Esophagus muscularis mucosa (tissue), 4 donors: ENCODE measurements around the gene RNF167. TPM values are rescaled to one million over a fixed set of nuclear protein-coding genes. Genes with fewer than 3 reads are reported as not detected.

Source experiments
- DNase-seq: peaks from one replicate; pipeline ENCODE4 v3.0.0-alpha.2; 2017; ENCODE audit errors: extremely low spot score
- H3K27ac ChIP-seq, 4 donors: fragments of 200-600 bp; sonication (generic); replicated peaks in 1 of 4; 1 replicate in 3 of 4; 2 replicates in 1 of 4; pipeline ENCODE4 v1.5.1; 2016 to 2019; ENCODE audit warnings: mild to moderate bottlenecking in 1 of 4
- H3K27me3 ChIP-seq, 4 donors: fragments of 200-600 bp; sonication (generic); one replicate each; pipeline versions ENCODE4 v1.5.1 to v1.6.0; 2016 to 2019
- H3K36me3 ChIP-seq, 4 donors: fragments of 200-600 bp; sonication (generic); one replicate each; pipeline ENCODE4 v1.5.1; 2016 to 2019
- H3K4me1 ChIP-seq, 4 donors: fragments of 200-600 bp; sonication (generic); one replicate each; pipeline ENCODE4 v1.5.1; 2016 to 2019
- H3K4me3 ChIP-seq, 4 donors: fragments of 200-600 bp; sonication (generic); 1 replicate in 2 of 4; 2 replicates in 2 of 4; pipeline ENCODE4 v1.5.1; 2016 to 2019; ENCODE audit warnings: mild to moderate bottlenecking in 4 of 4, moderate library complexity in 1 of 4
- H3K9me3 ChIP-seq, 4 donors: fragments of 200-600 bp; sonication (generic); 1 replicate in 3 of 4; 2 replicates in 1 of 4; pipeline ENCODE4 v1.5.1; 2016 to 2019
- EP300 ChIP-seq: sonication (generic); formaldehyde crosslinking; IDR thresholded peaks from one replicate; pipeline ENCODE4 v1.6.1; 2017; ENCODE audit warnings: antibody characterized with exemption
- POLR2A ChIP-seq: fragments of 450-650 bp; IDR thresholded peaks from one replicate; pipeline ENCODE4 v1.6.1; 2017; ENCODE audit warnings: antibody characterized with exemption, moderate library complexity, mild to moderate bottlenecking, low read depth
- POLR2AphosphoS5 ChIP-seq, 2 donors: sonication (generic); formaldehyde crosslinking; IDR thresholded peaks; one replicate each; pipeline ENCODE4 v1.6.1; 2017; ENCODE audit warnings: antibody characterized with exemption in 2 of 2
- WGBS: methylation state at CpG from one replicate; pipeline ENCODE4 v1.1.5; 2018; 5-methylcytosine and 5-hydroxymethylcytosine counted together
- intact Hi-C: fragments of 100-400 bp; cut with DNase I; formaldehyde crosslinking; loops from one replicate; pipeline ENCODE4 v1.15.1; 2023
- total RNA-seq, 4 donors: library from RNA; depleted of rRNA; stranded (reverse); fragments of >200 nt; gene quantifications; one replicate each; pipeline versions ENCODE4 v1.1.0 to v1.2.1, GENCODE V29; 2016
- TF ChIP-seq, protein P1 (sequence below), 3 experiments: fragments of 200-600 bp in 2 of 3; fragments of 450-650 bp in 1 of 3; sonication (generic) in 2 of 3; IDR thresholded peaks; one replicate each; pipeline ENCODE4 v1.5.1; 2017 to 2019; ENCODE audit warnings: antibody characterized with exemption in 3 of 3, mild to moderate bottlenecking in 2 of 3, moderate library complexity in 1 of 3

The RNF167 gene
- total RNA-seq, 4 donors from 2014 or later = 59.8 to 96.3 (median 69.5) TPM

DNA sequence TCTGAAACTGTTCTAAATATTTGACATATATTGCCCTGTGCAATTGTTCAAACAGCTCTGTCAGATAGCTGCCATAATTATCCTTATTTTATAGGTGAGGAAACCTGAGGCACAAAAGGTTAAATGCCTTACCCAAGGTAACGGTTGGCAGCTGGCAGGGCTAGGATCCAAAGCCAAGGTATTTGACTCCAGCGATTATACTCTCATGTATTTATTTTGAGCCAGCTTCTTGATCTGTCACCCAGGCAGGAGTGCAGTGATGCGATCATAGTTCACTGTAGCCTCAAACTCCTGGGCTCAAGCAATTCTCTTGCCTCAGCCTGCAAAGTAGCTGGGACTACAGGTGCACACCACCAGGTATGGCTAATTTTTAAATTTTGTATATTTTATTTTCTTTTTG is 18.0 kb downstream of the RNF167 start:
- intact Hi-C loops = no loop called here
- DNase-seq = no peak
- TF ChIP-seq EP300 (no peak), POLR2AphosphoS5 (IDR thresholded peaks at IDR 0.05) (no peak), POLR2A (no peak)
- TF ChIP-seq, protein P1, sequence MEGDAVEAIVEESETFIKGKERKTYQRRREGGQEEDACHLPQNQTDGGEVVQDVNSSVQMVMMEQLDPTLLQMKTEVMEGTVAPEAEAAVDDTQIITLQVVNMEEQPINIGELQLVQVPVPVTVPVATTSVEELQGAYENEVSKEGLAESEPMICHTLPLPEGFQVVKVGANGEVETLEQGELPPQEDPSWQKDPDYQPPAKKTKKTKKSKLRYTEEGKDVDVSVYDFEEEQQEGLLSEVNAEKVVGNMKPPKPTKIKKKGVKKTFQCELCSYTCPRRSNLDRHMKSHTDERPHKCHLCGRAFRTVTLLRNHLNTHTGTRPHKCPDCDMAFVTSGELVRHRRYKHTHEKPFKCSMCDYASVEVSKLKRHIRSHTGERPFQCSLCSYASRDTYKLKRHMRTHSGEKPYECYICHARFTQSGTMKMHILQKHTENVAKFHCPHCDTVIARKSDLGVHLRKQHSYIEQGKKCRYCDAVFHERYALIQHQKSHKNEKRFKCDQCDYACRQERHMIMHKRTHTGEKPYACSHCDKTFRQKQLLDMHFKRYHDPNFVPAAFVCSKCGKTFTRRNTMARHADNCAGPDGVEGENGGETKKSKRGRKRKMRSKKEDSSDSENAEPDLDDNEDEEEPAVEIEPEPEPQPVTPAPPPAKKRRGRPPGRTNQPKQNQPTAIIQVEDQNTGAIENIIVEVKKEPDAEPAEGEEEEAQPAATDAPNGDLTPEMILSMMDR (IDR thresholded peaks at IDR 0.05) = no peak
- Histone ChIP-seq H3K27me3 (no peaks in the 10 kb centered on the region), H3K4me3 (no peak overlapping the region), H3K27ac (no peak overlapping the region), H3K4me1 (no peaks in the 10 kb centered on the region), H3K36me3 (peaks cover 15 to 45% (median 37%) of the 10 kb centered on the region in 4 donors), H3K9me3 (no peaks in the 10 kb centered on the region)
- WGBS = 57% methylated on average over 3 of the region's 3 CpGs

DNA sequence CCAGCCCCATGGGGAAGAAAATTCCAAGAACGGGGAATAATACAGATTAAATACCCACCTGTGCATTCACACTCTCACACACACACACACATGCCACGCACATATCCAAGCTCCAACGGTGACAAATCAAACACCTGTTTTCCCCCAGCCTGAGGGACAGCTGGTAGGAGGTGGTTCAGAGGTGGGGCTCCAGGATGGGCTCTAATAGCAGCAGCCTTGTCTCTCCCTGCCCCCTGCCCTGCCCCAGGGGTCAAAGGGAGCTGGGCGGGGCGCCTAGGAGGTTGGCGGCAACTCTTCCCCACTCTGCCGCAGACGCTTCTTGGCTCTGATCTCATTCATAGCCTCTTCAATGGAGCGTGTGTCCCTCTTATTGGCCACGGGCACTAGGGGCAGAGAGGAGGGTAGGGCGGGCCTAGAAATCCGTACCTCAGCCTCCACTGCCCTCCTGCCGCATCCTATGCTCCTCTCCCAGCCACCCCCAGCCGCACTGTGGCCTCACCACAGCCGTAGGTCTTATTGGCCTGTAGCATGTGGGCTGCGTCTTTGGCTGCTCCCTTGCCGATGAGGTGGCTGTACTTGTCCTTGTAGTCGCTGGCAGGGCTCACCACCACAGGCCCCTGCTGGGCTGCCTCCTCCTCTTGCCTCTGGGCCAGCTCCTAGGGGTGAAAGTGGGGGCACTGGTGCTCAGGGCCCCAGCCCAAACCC is 19.3 kb downstream of the RNF167 start:
- TF ChIP-seq, protein P1 (IDR thresholded peaks at IDR 0.05) = no peak
- no peak for TF ChIP-seq POLR2AphosphoS5 (IDR thresholded peaks at IDR 0.05)
- TF ChIP-seq POLR2A = no peak
- TF ChIP-seq EP300 = no peak
- no peaks in the 10 kb centered on the region for H3K9me3 ChIP-seq
- no peak overlapping the region for H3K27ac ChIP-seq
- no peak overlapping the region for H3K4me3 ChIP-seq
- no peaks in the 10 kb centered on the region for H3K4me1 ChIP-seq
- WGBS = 84% methylated on average over 18 of the region's 18 CpGs
- no peaks in the 10 kb centered on the region for H3K27me3 ChIP-seq
- no peak for DNase-seq
- H3K36me3 ChIP-seq = peaks cover 15 to 45% (median 37%) of the 10 kb centered on the region in 4 donors
- intact Hi-C loops = no loop called here

DNA sequence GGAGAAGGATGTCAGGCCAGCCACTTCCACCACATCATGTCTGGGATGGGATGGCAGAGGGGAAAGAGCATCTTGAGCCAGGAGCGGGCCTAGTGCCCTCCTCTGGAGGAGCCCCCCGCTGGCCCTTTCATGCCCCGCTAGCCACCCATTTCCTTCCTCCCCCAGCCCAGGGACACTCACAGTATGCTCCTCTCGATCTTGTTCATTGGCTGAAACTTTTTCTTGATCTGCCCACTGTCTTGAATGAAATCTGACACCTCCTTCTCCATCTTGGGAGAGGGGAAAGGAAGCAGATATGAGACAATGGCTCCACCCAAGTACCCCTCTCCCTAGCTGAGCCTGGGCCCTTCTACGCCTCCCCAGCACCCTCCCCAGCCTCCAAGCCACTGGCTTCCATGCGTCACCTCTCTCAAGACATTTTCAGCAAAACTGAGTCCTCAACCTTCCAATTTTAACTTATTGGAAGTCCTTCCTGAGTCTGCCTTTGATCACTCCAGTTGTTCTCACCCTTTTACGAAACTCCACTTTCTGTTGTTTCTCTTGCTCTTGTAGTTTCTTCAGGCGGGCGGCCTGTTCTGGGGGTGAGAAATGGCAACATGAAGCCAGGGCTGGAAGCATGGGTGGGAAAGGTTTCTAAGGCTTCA is 20.3 kb downstream of the RNF167 start:
- H3K9me3 ChIP-seq = no peaks in the 10 kb centered on the region
- no peak for TF ChIP-seq POLR2A
- TF ChIP-seq, protein P1 (IDR thresholded peaks at IDR 0.05) = no peak
- no peak for TF ChIP-seq EP300
- TF ChIP-seq POLR2AphosphoS5 (IDR thresholded peaks at IDR 0.05) = no peak
- intact Hi-C loops = no loop called here
- peaks cover 15 to 45% (median 37%) of the 10 kb centered on the region in 4 donors for H3K36me3 ChIP-seq
- no peak overlapping the region for H3K4me3 ChIP-seq
- H3K27me3 ChIP-seq = no peaks in the 10 kb centered on the region
- no peak for DNase-seq
- no peak overlapping the region for H3K27ac ChIP-seq
- WGBS = 77% methylated on average over 9 of the region's 9 CpGs
- H3K4me1 ChIP-seq = peaks cover 2 to 9% (median 4%) of the 10 kb centered on the region in 4 donors

DNA sequence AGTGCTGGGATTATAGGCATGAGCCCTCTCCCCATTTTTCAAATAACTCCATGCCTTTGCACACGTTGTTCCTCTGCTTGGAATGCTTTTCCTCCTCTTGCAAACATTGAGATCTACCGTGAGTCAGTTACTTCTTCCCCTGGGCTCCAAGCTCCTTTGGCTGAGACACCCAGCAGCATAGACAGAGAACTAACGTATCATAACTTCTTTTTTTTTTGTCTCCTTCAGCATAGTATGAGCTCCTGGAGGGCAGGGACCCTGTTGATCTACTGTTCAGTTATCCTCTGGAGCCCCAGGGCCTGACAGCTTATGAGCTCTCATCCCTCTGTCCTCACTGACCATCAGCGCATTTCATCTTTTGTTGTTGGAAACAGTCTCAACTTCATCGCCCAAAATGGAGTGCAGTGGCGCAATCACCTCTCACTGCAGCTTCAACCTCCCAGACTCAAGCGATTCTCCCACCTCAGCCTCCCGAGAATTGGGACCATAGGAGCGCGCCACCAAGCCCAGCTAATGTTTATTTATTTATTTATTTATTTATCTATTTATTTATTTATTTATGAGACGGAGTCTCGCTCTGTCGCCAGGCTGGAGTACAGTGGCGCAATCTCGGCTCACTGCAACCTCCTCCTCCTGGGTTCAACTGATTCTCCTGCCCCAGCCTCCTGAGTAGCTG is 25.4 kb downstream of the RNF167 start:
- Histone ChIP-seq H3K4me1 (peaks cover 32 to 49% (median 41%) of the 10 kb centered on the region in 4 donors), H3K27ac (peak overlapping the region; percentile 91 to 97 (median 95)), H3K36me3 (peaks cover 0 to 35% (median 19%) of the 10 kb centered on the region in 4 donors), H3K27me3 (no peaks in the 10 kb centered on the region), H3K4me3 (peak overlapping the region in 1 of 4 donors; percentile 78), H3K9me3 (no peaks in the 10 kb centered on the region)
- WGBS = 94% methylated on average over 15 of the region's 15 CpGs
- no peak for TF ChIP-seq EP300
- no peak for TF ChIP-seq POLR2A
- TF ChIP-seq, protein P1 (IDR thresholded peaks at IDR 0.05) = no peak
- no peak for TF ChIP-seq POLR2AphosphoS5 (IDR thresholded peaks at IDR 0.05)
- DNase-seq = no peak
- intact Hi-C loops = no loop called here
